HS-5 (cell line): ENCODE measurements around the gene ASB11.
A peak's percentile ranks its signal among the peaks of the same experiment; 100 is the strongest.
"Not testable (repeated sequence)": the region's sequence is repeated elsewhere in the genome, so short reads cannot be mapped to it uniquely, and the experiment has no call there.

Source experiments
- DNase-seq: peaks from one replicate; pipeline ENCODE4 v3.0.0-alpha.2; 2012; ENCODE audit warnings: low read depth

ASB11 gene

GRCh38 chrX:15305899-15306298 lies 9.5 kb downstream of the ASB11 start:
- not testable (repeated sequence) for DNase-seq

GRCh38 chrX:15301924-15302323 lies 13.5 kb downstream of the ASB11 start:
- no peak for DNase-seq

- DNase-seq, result no peak
Observed at GRCh38 chrX:15299941-15300851, 15.2 kb downstream of the ASB11 start.

GRCh38 chrX:15298780-15299179 lies 16.7 kb downstream of the ASB11 start:
- DNase-seq, result no peak

- DNase-seq, result no peak
Observed at GRCh38 chrX:15298201-15298600, 17.2 kb downstream of the ASB11 start.

- DNase-seq, result no peak
Observed at GRCh38 chrX:15293451-15293850, 22.0 kb downstream of the ASB11 start.

GRCh38 chrX:15292861-15293260 lies 22.6 kb downstream of the ASB11 start:
- peak; percentile 36 for DNase-seq

GRCh38 chrX:15277604-15278003 lies 37.8 kb downstream of the ASB11 start:
- no peak for DNase-seq

- no peak for DNase-seq
Observed at GRCh38 chrX:15274946-15275345, 40.5 kb downstream of the ASB11 start.

- DNase-seq, result not testable (repeated sequence)
Observed at GRCh38 chrX:15273275-15273674, 42.2 kb downstream of the ASB11 start.

GRCh38 chrX:15271757-15272156 lies 43.7 kb downstream of the ASB11 start:
- no peak for DNase-seq

GRCh38 chrX:15269618-15270521 lies 45.6 kb downstream of the ASB11 start, which contains the start of gene ASB9:
ASB9 (minus strand) TSS chrX:15270083; CDS start chrX:15269874, 209 bp downstream.
- peak; percentile 40 for DNase-seq

- DNase-seq, result no peak
Observed at GRCh38 chrX:15269120-15269519, 46.3 kb downstream of the ASB11 start.

GRCh38 chrX:15254852-15255251 lies 60.6 kb downstream of the ASB11 start:
- DNase-seq, result no peak

GRCh38 chrX:15245896-15246295 lies 69.5 kb downstream of the ASB11 start:
- DNase-seq, result no peak

- DNase-seq, result no peak
Observed at GRCh38 chrX:15244421-15244820, 71.0 kb downstream of the ASB11 start.

GRCh38 chrX:15242899-15243555 lies 72.4 kb downstream of the ASB11 start:
- DNase-seq, result no peak

GRCh38 chrX:15241301-15241700 lies 74.1 kb downstream of the ASB11 start:
- DNase-seq, result no peak

- no peak for DNase-seq
Observed at GRCh38 chrX:15240414-15240813, 75.0 kb downstream of the ASB11 start.

GRCh38 chrX:15236146-15236545 lies 79.3 kb downstream of the ASB11 start:
- DNase-seq, result no peak

- DNase-seq, result no peak
Observed at GRCh38 chrX:15235001-15235400, 80.4 kb downstream of the ASB11 start.

GRCh38 chrX:15233416-15234015 lies 81.9 kb downstream of the ASB11 start:
- no peak for DNase-seq
